GM13976 (cell line): ENCODE results near the gene TMED1.

Source experiments
- DNase-seq: peaks from one replicate; pipeline ENCODE4 v3.0.0; 2012; ENCODE audit warnings: low spot score
- in situ Hi-C: fragments of 300-500 bp; cut with MboI; formaldehyde crosslinking; loops from one replicate; pipeline ENCODE4 v1.12.0; 2022; ENCODE audit warnings: low sequenced_read_pairs, mixed read lengths, inconsistent platforms; ENCODE audit not compliant: unreplicated experiment
- TF ChIP-seq, protein P1 (sequence below): IDR thresholded peaks from 2 replicates; pipeline ENCODE4 v1.5.1; 2012; ENCODE audit warnings: borderline replicate concordance, mild to moderate bottlenecking; ENCODE audit not compliant: insufficient read depth; ENCODE audit errors: extremely low read depth, missing control alignments, control extremely low read depth

TMED1 gene

DNA sequence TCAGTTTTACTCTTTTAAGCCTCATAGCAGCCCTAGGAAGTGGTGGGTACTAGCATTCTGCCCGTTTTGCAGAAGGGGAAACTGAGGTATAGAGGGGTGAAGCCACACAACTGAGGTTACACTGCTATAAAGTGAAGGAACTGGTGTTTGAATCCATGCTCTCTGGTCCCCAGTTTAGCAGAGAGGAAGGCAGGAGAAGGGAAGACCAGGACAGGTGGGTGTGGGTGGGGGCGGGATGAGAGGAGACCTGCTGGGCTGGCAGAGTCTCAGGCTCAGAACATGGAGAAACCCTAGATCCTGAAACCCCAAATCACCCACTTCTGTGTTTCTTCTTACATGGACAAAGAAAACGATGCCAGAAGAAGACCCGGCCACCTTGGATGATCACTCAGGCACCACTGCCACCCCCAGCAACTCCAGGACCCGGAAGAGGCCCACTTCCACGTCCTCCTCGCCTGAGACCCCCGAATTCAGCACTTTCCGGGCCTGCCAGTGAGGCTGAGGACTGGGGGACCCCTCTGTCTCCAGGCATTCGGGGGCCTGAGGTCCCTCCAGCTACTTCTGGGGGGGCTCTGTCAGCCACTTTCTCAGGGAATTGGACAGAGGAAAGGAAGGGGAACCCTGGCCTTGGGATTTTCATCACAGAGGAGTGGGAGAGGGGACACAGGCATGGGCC lies 33.0 kb upstream of the TMED1 start:
- TF ChIP-seq, protein P1, sequence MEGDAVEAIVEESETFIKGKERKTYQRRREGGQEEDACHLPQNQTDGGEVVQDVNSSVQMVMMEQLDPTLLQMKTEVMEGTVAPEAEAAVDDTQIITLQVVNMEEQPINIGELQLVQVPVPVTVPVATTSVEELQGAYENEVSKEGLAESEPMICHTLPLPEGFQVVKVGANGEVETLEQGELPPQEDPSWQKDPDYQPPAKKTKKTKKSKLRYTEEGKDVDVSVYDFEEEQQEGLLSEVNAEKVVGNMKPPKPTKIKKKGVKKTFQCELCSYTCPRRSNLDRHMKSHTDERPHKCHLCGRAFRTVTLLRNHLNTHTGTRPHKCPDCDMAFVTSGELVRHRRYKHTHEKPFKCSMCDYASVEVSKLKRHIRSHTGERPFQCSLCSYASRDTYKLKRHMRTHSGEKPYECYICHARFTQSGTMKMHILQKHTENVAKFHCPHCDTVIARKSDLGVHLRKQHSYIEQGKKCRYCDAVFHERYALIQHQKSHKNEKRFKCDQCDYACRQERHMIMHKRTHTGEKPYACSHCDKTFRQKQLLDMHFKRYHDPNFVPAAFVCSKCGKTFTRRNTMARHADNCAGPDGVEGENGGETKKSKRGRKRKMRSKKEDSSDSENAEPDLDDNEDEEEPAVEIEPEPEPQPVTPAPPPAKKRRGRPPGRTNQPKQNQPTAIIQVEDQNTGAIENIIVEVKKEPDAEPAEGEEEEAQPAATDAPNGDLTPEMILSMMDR, result no peak
- in situ Hi-C loops, result no loop called here
- DNase-seq, result no peak

DNA sequence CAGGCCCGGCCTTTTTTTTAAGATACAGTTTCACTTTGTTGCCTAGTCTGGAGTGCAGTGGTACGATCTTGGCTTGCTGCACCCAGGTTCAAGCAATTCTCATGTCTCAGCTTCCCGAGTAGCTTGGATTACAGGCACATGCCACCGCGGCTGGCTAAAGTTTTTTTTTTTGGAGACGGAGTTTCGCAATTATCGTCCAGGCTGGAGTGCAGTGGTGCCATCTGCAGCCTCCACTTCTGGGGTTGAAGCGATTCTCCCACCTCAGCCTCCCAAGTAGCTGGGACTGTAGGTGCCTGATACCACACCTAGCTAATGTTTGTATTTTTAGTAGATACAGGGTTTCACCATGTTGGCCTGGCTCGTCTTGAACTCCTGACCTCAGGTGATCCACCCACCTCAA lies 30.5 kb upstream of the TMED1 start:
- DNase-seq, result no peak
- in situ Hi-C loops, result no loop called here
- TF ChIP-seq, protein P1, result no peak

DNA sequence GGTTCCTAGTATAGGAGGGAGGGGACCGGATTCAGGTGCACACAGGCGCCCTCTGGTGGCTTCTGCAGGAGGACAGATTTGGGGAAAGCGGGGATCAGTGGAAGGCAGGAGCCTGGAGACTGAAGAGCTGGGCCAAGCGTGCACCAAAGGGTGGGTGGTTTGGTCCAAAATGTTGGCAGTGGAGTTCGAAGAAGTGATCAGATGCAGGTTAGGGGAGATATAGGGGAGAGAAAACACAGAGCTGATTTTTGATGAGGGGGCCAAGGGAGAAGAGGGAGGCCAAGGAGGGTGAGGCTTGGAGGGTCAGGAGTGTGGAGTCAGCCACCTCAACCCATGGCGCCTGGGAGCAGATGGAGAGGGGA lies 28.5 kb upstream of the TMED1 start:
- in situ Hi-C loops, result no loop called here

DNA sequence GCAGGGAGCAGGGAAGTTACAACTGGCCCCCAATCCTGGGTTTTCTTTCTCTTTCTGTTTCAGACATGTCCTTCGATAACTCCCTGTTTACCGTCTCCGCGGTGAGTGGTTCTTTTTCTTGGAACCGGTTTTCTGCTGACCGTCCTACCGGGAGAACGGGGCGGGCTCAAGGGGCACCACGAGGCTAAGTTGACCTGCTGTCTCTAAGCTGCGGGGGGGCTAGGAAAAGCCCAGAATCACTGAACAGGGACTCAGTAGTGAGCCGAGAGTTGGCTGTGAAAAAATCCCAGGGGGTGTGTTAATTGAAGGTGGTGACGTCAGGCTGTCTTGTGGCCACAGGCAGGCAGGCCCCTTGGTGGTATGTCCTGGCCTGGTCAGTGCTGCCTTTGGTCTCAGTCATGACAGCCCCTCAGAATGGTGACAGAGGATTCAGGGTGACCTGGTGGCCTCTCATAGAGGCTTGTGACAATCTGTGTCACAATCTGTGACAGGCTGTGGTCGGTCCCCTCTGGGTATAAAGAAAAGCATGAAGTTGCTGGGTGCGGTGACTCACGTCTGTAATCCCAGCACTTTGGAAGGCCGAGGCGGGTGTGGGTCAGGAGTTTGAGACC lies 27.2 kb upstream of the TMED1 start:
- TF ChIP-seq, protein P1, result no peak
- no peak for DNase-seq
- in situ Hi-C loops, result no loop called here

More for the DNA sequence above, 28.5 kb upstream of the TMED1 start:
- TF ChIP-seq, protein P1, result peak; percentile 88
- peak; percentile 87 for DNase-seq

DNA sequence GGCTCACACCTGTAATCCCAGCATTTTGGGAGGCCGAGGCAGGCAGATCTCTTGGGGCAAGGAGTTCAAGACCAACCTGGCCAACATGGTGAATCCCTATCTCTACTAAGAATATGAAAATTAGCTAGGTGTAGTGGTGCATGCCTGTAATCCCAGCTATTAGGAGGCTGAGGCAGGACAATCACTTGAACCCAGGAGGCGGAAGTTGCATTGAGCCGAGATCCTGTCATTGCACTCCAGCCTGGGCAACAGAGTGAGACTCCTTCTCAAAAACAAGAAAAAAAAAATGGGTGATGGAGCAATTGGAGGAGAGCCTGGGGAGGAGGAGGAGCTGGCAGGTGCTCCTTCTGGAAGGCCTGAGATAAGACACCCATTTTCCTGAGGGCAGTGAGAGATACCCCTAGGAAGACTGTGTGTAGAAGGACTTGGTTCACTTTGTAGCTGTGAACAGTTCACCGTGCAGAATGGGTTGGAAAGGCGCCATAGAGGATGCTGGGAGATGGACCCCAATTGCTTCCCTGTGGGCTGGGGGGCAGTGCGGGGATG lies 26.6 kb upstream of the TMED1 start:
- TF ChIP-seq, protein P1, result no peak
- in situ Hi-C loops, result no loop called here
- DNase-seq, result no peak

DNA sequence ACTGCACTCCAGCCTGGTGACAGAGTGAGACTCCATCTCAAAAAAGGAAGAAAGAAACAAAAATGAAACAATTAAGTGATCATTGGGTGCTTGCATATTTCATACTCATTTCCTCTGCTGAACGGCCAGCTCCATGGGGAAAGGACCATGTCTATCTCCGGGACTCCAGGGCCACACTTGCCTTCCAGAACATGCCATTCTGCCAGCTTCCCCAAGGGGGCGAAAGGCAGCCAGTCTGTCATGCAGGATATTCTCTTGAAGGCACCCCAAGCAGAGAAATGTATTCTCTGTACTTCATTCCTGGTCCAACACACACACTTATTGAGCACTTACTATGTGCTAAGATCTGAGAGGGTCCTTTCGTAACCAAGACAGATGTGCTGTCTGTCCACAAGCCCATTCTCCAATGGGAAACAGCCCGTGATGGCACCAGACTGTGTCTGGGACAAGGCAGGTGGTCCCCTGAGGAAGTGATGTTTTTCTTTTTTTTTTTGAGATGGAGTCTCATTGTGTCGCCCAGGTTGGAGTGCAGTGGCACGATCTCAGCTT lies 25.2 kb upstream of the TMED1 start:
- TF ChIP-seq, protein P1, result peak; percentile 37
- DNase-seq, result no peak
- in situ Hi-C loops, result no loop called here
